ENCODE measurements around the gene GOLGA3. TPM values are rescaled to one million over a fixed set of nuclear protein-coding genes. Genes with fewer than 3 reads are reported as not detected.

GOLGA3 gene
- total and polyA plus RNA-seq, 2 donors (not counting 1 experiment from before 2014, with no cell fraction given), result 32.7 to 66.0 TPM

DNA sequence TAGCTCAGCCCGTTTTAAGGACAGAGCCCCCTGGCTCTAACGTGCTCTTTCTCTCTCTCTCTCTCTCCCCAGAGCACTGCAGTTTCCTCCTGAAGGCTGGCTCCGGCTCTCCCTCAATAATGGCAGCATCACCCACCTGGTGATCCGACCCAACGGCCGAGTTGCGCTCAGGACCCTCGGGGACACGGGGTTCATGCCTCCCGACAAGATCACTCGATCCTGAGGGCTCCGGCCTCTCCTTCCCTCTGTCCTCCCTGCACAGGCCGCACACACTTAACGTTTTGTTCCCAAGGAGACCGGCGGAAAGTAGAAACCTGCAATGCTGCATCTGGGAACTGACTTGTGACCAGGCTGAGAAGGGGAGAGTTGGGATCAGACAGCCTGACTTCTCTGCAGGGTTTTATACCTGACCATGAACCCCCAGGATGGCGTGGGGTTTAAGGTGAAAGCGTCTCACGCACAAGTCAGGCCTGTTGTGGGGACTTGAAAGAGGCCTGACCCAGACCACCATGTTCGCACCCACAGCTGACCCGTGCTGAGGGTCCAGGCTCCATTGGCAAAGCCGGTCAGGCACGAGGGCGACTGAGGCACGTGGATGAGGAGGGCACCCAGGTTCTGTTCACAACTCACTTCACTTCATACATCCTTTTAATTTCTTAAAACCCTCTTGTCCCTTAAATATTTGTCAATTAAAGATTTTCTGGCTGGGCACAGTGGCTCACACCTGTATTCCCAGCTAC, 107.9 kb downstream of the GOLGA3 start:
- H3K4me3 Mint-ChIP-seq, result no peak overlapping the region
- Histone ChIP-seq H3K9me3 (ENCODE audit: control extremely low read depth in 1 of 3, control insufficient read depth in 2 of 3, insufficient read depth in 1 of 3, low read length in 2 of 3) (no peaks in the 10 kb centered on the region), H4K20me1 (ENCODE audit: control insufficient read depth, insufficient read depth, low read length, poor library complexity, severe bottlenecking) (peaks cover 41% of the 10 kb centered on the region), H3K27ac (ENCODE audit: low read length in 2 of 2) (no peak overlapping the region), H3K4me1 (ENCODE audit: control insufficient read depth in 2 of 2, insufficient read depth in 2 of 2, low read length in 2 of 2) (no peaks in the 10 kb centered on the region), H2AFZ (ENCODE audit: insufficient read depth, low read depth, low read length, poor library complexity, severe bottlenecking) (no peak overlapping the region), H3K9ac (ENCODE audit: low read length) (no peak overlapping the region), H3K4me2 (replicated peaks; ENCODE audit: low read depth, low read length, poor library complexity, severe bottlenecking) (no peak overlapping the region), H3K4me3 (ENCODE audit: control extremely low read depth in 1 of 5, extremely low read depth in 1 of 5, insufficient read depth in 1 of 5, low read depth in 2 of 5, low read length in 4 of 5) (no peak overlapping the region), H3K79me2 (ENCODE audit: control insufficient read depth, insufficient read depth, low read length) (peaks cover 17% of the 10 kb centered on the region), H3K36me3 (replicated peaks in 1 of 2; ENCODE audit: control extremely low read depth in 1 of 2, control insufficient read depth in 1 of 2, extremely low read depth in 1 of 2, insufficient read depth in 2 of 2, low read length in 1 of 2) (peaks cover 2 to 69% of the 10 kb centered on the region in 2 experiments), H3K27me3 (replicated peaks in 1 of 4; ENCODE audit: control extremely low read depth in 1 of 4, control insufficient read depth in 3 of 4, insufficient read depth in 4 of 4, low read length in 3 of 4) (no peaks in the 10 kb centered on the region)
- no peak overlapping the region for H3K27ac Mint-ChIP-seq
- H3K4me1 Mint-ChIP-seq, result no peaks in the 10 kb centered on the region
- intact Hi-C loops (cut with micrococcal nuclease), result no loop called here
- TF ChIP-seq, protein P1, sequence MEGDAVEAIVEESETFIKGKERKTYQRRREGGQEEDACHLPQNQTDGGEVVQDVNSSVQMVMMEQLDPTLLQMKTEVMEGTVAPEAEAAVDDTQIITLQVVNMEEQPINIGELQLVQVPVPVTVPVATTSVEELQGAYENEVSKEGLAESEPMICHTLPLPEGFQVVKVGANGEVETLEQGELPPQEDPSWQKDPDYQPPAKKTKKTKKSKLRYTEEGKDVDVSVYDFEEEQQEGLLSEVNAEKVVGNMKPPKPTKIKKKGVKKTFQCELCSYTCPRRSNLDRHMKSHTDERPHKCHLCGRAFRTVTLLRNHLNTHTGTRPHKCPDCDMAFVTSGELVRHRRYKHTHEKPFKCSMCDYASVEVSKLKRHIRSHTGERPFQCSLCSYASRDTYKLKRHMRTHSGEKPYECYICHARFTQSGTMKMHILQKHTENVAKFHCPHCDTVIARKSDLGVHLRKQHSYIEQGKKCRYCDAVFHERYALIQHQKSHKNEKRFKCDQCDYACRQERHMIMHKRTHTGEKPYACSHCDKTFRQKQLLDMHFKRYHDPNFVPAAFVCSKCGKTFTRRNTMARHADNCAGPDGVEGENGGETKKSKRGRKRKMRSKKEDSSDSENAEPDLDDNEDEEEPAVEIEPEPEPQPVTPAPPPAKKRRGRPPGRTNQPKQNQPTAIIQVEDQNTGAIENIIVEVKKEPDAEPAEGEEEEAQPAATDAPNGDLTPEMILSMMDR (IDR thresholded peaks at IDR 0.05), result no peak
- no peak for TF ChIP-seq EZH2 (IDR thresholded peaks at IDR 0.05; ENCODE audit: borderline replicate concordance, insufficient read depth, low read depth, low read length, poor library complexity, severe bottlenecking)
- no peak for ATAC-seq (ENCODE audit: low read depth)
- 97% methylated on average over 23 of the region's 25 CpGs for WGBS (ENCODE audit: insufficient coverage)
- H3K27me3 Mint-ChIP-seq, result no peaks in the 10 kb centered on the region
- POLR2A ChIA-PET, result no interaction called here
- CTCF ChIA-PET, result no interaction called here
- no peak for DNase-seq
- no peaks in the 10 kb centered on the region for H3K9me3 Mint-ChIP-seq (ENCODE audit: insufficient read depth)

DNA sequence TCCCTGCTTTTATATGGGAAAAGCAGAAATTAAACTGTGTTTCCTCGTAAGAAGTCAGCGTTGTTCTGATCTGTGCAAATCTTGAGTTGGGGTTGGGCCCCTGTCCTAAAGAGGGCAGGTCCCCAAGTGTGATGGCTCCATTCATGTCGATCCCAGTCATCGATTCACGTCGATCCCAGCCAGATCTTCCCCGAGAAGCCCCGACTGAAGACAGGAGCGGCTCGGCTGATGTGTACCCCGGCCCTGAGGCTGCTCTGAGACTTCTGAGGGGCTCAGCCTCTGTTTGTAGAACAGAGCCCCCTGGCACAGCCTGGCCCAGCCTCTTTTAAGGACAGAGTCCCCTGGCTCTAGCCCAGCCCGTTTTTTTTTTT, 108.7 kb downstream of the GOLGA3 start:
- Histone ChIP-seq H3K4me1 (ENCODE audit: control insufficient read depth in 2 of 2, insufficient read depth in 2 of 2, low read length in 2 of 2) (no peaks in the 10 kb centered on the region), H4K20me1 (ENCODE audit: control insufficient read depth, insufficient read depth, low read length, poor library complexity, severe bottlenecking) (peaks cover 44% of the 10 kb centered on the region), H3K79me2 (ENCODE audit: control insufficient read depth, insufficient read depth, low read length) (peaks cover 23% of the 10 kb centered on the region), H3K9ac (ENCODE audit: low read length) (no peak overlapping the region), H3K36me3 (replicated peaks in 1 of 2; ENCODE audit: control extremely low read depth in 1 of 2, control insufficient read depth in 1 of 2, extremely low read depth in 1 of 2, insufficient read depth in 2 of 2, low read length in 1 of 2) (peaks cover 2 to 64% of the 10 kb centered on the region in 2 experiments), H3K27ac (ENCODE audit: low read length in 2 of 2) (no peak overlapping the region), H3K4me3 (ENCODE audit: control extremely low read depth in 1 of 5, extremely low read depth in 1 of 5, insufficient read depth in 1 of 5, low read depth in 2 of 5, low read length in 4 of 5) (no peak overlapping the region), H3K4me2 (replicated peaks; ENCODE audit: low read depth, low read length, poor library complexity, severe bottlenecking) (no peak overlapping the region), H2AFZ (ENCODE audit: insufficient read depth, low read depth, low read length, poor library complexity, severe bottlenecking) (no peak overlapping the region), H3K27me3 (replicated peaks in 1 of 4; ENCODE audit: control extremely low read depth in 1 of 4, control insufficient read depth in 3 of 4, insufficient read depth in 4 of 4, low read length in 3 of 4) (no peaks in the 10 kb centered on the region), H3K9me3 (ENCODE audit: control extremely low read depth in 1 of 3, control insufficient read depth in 2 of 3, insufficient read depth in 1 of 3, low read length in 2 of 3) (no peaks in the 10 kb centered on the region)
- 94% methylated on average over 12 of the region's 12 CpGs for WGBS (ENCODE audit: insufficient coverage)
- TF ChIP-seq, protein P1 (IDR thresholded peaks at IDR 0.05), result no peak
- TF ChIP-seq EZH2 (IDR thresholded peaks at IDR 0.05; ENCODE audit: borderline replicate concordance, insufficient read depth, low read depth, low read length, poor library complexity, severe bottlenecking), result no peak
- Mint-ChIP-seq H3K4me3 (no peak overlapping the region), H3K27me3 (no peaks in the 10 kb centered on the region), H3K9me3 (ENCODE audit: insufficient read depth) (no peaks in the 10 kb centered on the region), H3K4me1 (no peaks in the 10 kb centered on the region), H3K27ac (no peak overlapping the region)
- CTCF ChIA-PET, result no interaction called here
- no peak for DNase-seq
- intact Hi-C loops (cut with micrococcal nuclease), result no loop called here
- ATAC-seq (ENCODE audit: low read depth), result no peak
- POLR2A ChIA-PET, result no interaction called here

All from B cell (primary cell).